ENCODE measurements around the gene NOTCH1. TPM values are rescaled to one million over a fixed set of nuclear protein-coding genes. Genes with fewer than 3 reads are reported as not detected.

NOTCH1 gene
- total RNA-seq, 3 donors from 2014 or later (not counting 1 experiment from before 2014, with no cell fraction given): 126 to 228 (median 192) TPM

DNA sequence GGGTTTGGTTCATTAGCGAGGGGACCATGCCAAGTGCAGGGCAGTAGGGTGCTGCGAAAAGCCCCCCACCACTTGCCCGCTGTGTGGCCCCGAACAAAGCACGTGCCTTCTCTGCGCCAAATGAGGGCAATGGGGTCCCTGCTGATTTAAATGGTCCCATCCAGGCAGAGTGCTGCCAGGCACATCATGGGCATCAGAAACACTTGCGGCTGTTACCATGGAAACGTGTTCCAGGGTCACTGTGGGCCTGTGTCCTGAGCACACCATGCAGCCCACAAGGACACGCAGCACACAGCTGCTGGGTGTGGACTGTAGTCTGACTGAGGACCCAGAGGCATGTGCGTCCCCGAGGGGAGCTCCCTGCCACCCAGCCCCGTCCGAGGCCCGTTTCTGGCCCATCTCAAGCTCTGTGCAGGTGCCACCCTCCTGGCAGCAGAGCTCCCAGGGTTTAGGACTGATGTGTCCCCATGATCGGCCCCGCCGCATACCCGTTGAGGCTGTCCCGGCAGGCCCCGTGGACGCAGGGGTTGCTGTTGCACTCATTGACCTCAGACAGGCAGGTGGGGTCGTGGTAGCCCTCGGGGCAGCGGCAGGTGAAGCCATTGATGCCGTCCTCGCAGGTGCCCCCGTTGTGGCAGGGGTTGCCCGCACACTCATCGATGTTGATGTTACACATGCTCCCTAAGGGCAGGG lies 31.7 kb downstream of the NOTCH1 start:
- no peak overlapping the region for H3K27ac Mint-ChIP-seq
- intact Hi-C loops (cut with micrococcal nuclease): no loop called here
- no peaks in the 10 kb centered on the region for H3K9me3 ChIP-seq (ENCODE audit: control insufficient read depth, insufficient read depth, low read length)
- H3K4me1 ChIP-seq (ENCODE audit: control insufficient read depth, insufficient read depth, low read length): no peaks in the 10 kb centered on the region
- H3K27me3 ChIP-seq (ENCODE audit: control insufficient read depth, insufficient read depth, low read length): no peaks in the 10 kb centered on the region
- no peak for ATAC-seq
- H3K27ac ChIP-seq (ENCODE audit: low read length): no peak overlapping the region
- H3K36me3 Mint-ChIP-seq: no peaks in the 10 kb centered on the region
- no peak overlapping the region for H3K4me3 Mint-ChIP-seq
- no peaks in the 10 kb centered on the region for H3K9me3 Mint-ChIP-seq
- no peaks in the 10 kb centered on the region for H3K4me1 Mint-ChIP-seq
- no peaks in the 10 kb centered on the region for H3K27me3 Mint-ChIP-seq (ENCODE audit: low read depth in 2 of 2)
- TF ChIP-seq, protein P1, sequence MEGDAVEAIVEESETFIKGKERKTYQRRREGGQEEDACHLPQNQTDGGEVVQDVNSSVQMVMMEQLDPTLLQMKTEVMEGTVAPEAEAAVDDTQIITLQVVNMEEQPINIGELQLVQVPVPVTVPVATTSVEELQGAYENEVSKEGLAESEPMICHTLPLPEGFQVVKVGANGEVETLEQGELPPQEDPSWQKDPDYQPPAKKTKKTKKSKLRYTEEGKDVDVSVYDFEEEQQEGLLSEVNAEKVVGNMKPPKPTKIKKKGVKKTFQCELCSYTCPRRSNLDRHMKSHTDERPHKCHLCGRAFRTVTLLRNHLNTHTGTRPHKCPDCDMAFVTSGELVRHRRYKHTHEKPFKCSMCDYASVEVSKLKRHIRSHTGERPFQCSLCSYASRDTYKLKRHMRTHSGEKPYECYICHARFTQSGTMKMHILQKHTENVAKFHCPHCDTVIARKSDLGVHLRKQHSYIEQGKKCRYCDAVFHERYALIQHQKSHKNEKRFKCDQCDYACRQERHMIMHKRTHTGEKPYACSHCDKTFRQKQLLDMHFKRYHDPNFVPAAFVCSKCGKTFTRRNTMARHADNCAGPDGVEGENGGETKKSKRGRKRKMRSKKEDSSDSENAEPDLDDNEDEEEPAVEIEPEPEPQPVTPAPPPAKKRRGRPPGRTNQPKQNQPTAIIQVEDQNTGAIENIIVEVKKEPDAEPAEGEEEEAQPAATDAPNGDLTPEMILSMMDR (IDR thresholded peaks at IDR 0.05): no peak
- no peak overlapping the region for H3K4me3 ChIP-seq (ENCODE audit: low read length)
- WGBS (ENCODE audit: insufficient coverage): 92% methylated on average over 29 of the region's 29 CpGs
- peaks cover 95% of the 10 kb centered on the region for H3K36me3 ChIP-seq (ENCODE audit: control insufficient read depth, insufficient read depth, low read length)
- DNase-seq: no peak

DNA sequence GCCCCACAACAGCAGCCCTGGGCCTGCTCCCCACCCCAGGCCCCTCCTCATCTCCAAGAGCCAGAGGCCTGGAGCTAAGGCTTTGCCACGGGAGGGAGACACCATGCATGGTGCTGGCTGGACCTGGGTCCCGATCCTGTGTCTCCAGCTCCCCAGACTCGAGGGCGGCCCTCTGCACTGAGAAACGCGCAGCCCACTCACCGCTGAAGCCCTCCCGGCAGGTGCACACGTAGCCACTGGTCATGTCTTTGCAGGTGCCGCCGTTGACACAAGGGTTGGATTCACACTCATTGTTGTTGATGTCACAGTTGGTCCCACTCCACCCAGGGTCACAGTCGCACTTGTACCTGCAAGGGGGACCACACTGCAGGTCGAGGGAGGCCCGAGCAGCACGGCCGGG lies 32.7 kb downstream of the NOTCH1 start:
- Histone ChIP-seq H3K9me3 (ENCODE audit: control insufficient read depth, insufficient read depth, low read length) (no peaks in the 10 kb centered on the region), H3K27me3 (ENCODE audit: control insufficient read depth, insufficient read depth, low read length) (no peaks in the 10 kb centered on the region), H3K27ac (ENCODE audit: low read length) (no peak overlapping the region), H3K4me3 (ENCODE audit: low read length) (no peak overlapping the region), H3K36me3 (ENCODE audit: control insufficient read depth, insufficient read depth, low read length) (peaks cover 95% of the 10 kb centered on the region), H3K4me1 (ENCODE audit: control insufficient read depth, insufficient read depth, low read length) (no peaks in the 10 kb centered on the region)
- intact Hi-C loops (cut with micrococcal nuclease): no loop called here
- ATAC-seq (no peak), DNase-seq (no peak)
- no peak overlapping the region for H3K27ac Mint-ChIP-seq
- H3K36me3 Mint-ChIP-seq: no peaks in the 10 kb centered on the region
- no peaks in the 10 kb centered on the region for H3K9me3 Mint-ChIP-seq
- TF ChIP-seq, protein P1 (IDR thresholded peaks at IDR 0.05): no peak
- no peak overlapping the region for H3K4me3 Mint-ChIP-seq
- no peaks in the 10 kb centered on the region for H3K4me1 Mint-ChIP-seq
- WGBS (ENCODE audit: insufficient coverage): 98% methylated on average over 16 of the region's 16 CpGs
- no peaks in the 10 kb centered on the region for H3K27me3 Mint-ChIP-seq (ENCODE audit: low read depth in 2 of 2)

DNA sequence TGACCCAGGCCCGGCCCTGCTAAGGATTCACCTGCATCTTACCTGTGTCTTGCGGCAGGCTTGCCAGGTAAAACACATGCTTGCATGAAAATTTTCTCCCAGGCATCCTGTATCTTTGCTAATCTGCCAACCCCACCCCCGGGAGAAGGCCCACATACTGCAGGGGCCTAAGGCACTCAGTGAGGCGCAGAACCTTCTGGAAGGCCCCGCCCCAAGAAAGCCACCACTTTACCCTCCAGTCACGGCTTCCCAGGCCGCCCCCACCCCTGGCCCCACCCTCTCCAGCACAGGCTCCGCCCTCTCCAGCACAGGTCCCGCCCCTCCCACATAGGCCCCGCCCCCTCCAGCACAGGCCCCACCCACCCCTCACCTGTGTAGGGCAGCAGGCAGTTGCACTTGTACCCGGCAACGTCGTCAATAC lies 33.2 kb downstream of the NOTCH1 start:
- no peak overlapping the region for H3K4me3 Mint-ChIP-seq

More for the DNA sequence above, 33.2 kb downstream of the NOTCH1 start:
- Histone ChIP-seq H3K9me3 (ENCODE audit: control insufficient read depth, insufficient read depth, low read length) (no peaks in the 10 kb centered on the region), H3K4me1 (ENCODE audit: control insufficient read depth, insufficient read depth, low read length) (no peaks in the 10 kb centered on the region), H3K4me3 (ENCODE audit: low read length) (no peak overlapping the region), H3K36me3 (ENCODE audit: control insufficient read depth, insufficient read depth, low read length) (peaks cover 95% of the 10 kb centered on the region), H3K27ac (ENCODE audit: low read length) (no peak overlapping the region), H3K27me3 (ENCODE audit: control insufficient read depth, insufficient read depth, low read length) (no peaks in the 10 kb centered on the region)
- Mint-ChIP-seq H3K27ac (no peak overlapping the region), H3K36me3 (no peaks in the 10 kb centered on the region), H3K9me3 (no peaks in the 10 kb centered on the region), H3K4me1 (no peaks in the 10 kb centered on the region), H3K27me3 (ENCODE audit: low read depth in 2 of 2) (no peaks in the 10 kb centered on the region)
- intact Hi-C loops (cut with micrococcal nuclease): no loop called here
- 91% methylated on average over 9 of the region's 13 CpGs for WGBS (ENCODE audit: insufficient coverage)
- peak; percentile 56 to 82 (median 79) for ATAC-seq
- TF ChIP-seq, protein P1 (IDR thresholded peaks at IDR 0.05): no peak
- peak in 1 of 2 donors; percentile 53 for DNase-seq
